Stimulated activated CD8-positive, alpha-beta memory T cell treated with anti-CD3 and anti-CD28 coated beads, Interleukin-7, amount 100 ng/mL, for 24 hours (primary cell): Measurements from ENCODE around the gene MACROD2.

Source experiments
- DNase-seq: peaks from one replicate; pipeline ENCODE4 v3.0.0-alpha.2; 2020; ENCODE audit warnings: low read depth

MACROD2 gene

GRCh38 chr20:15814911-15815310, 1819.6 kb downstream of the MACROD2 start:
- no peak for DNase-seq

GRCh38 chr20:15817351-15817750, 1822.0 kb downstream of the MACROD2 start:
- DNase-seq, result no peak

GRCh38 chr20:15818651-15819071, 1823.3 kb downstream of the MACROD2 start:
- DNase-seq, result no peak

GRCh38 chr20:15823718-15824117, 1828.4 kb downstream of the MACROD2 start:
- DNase-seq, result no peak

GRCh38 chr20:15827628-15828027, 1832.3 kb downstream of the MACROD2 start:
- DNase-seq, result no peak

GRCh38 chr20:15831201-15831600, 1835.9 kb downstream of the MACROD2 start:
- DNase-seq, result no peak

- no peak for DNase-seq
Observed at GRCh38 chr20:15832512-15832911, 1837.2 kb downstream of the MACROD2 start.

GRCh38 chr20:15834857-15835256, 1839.5 kb downstream of the MACROD2 start:
- no peak for DNase-seq

- no peak for DNase-seq
Observed at GRCh38 chr20:15835811-15836210, 1840.5 kb downstream of the MACROD2 start.

GRCh38 chr20:15836634-15837033, 1841.3 kb downstream of the MACROD2 start:
- DNase-seq, result no peak

GRCh38 chr20:15837563-15837962, 1842.2 kb downstream of the MACROD2 start:
- DNase-seq, result no peak

- DNase-seq, result no peak
Observed at GRCh38 chr20:15838466-15838865, 1843.2 kb downstream of the MACROD2 start.

- no peak for DNase-seq
Observed at GRCh38 chr20:15840636-15841301, 1845.5 kb downstream of the MACROD2 start.

GRCh38 chr20:15842872-15843271, 1847.6 kb downstream of the MACROD2 start:
- no peak for DNase-seq

GRCh38 chr20:15843777-15844176, 1848.5 kb downstream of the MACROD2 start:
- DNase-seq, result no peak

GRCh38 chr20:15847196-15847784, 1852.0 kb downstream of the MACROD2 start:
- DNase-seq, result no peak

- DNase-seq, result no peak
Observed at GRCh38 chr20:15848126-15848525, 1852.8 kb downstream of the MACROD2 start.

GRCh38 chr20:15848995-15849610, 1853.8 kb downstream of the MACROD2 start:
- no peak for DNase-seq

GRCh38 chr20:15851576-15852215, 1856.4 kb downstream of the MACROD2 start:
- DNase-seq, result no peak

- DNase-seq, result no peak
Observed at GRCh38 chr20:15854911-15855310, 1859.6 kb downstream of the MACROD2 start.

- no peak for DNase-seq
Observed at GRCh38 chr20:15857173-15857784, 1862.0 kb downstream of the MACROD2 start.

GRCh38 chr20:15859061-15859460, 1863.7 kb downstream of the MACROD2 start:
- DNase-seq, result no peak

GRCh38 chr20:15860850-15861249, 1865.5 kb downstream of the MACROD2 start:
- no peak for DNase-seq
